Activated CD4-positive, CD25-positive, alpha-beta regulatory T cell treated with anti-CD3 and anti-CD28 coated beads, Interleukin-2, amount 50 U/mL, for 16 hours (primary cell): ENCODE data around the gene XRN2.
"Not testable (repeated sequence)": the region's sequence is repeated elsewhere in the genome, so short reads cannot be mapped to it uniquely, and the experiment has no call there.

ENCODE experiments used
- DNase-seq: peaks from one replicate; pipeline ENCODE4 v3.0.0-alpha.2; 2020; ENCODE audit warnings: low read depth, low spot score

The XRN2 gene

DNA sequence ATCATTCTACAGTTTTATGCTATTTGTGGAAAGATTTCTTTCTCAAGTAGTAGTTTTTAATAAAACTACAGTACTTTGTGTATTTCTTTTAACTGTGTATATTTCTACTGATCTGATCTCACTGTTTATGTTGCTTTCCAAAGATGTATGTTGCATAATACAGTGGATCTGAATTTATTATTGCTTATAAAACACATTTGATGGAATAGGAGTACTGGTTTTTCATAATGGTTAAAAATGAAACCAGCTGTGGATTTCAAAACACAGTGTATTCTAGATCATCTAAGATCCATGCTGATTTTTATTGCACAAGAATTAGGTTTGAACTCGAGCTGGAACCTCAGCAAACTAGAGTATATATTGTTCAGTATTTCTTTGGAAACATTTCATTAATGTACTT, 86.2 kb downstream of the XRN2 start:
- DNase-seq, result no peak

DNA sequence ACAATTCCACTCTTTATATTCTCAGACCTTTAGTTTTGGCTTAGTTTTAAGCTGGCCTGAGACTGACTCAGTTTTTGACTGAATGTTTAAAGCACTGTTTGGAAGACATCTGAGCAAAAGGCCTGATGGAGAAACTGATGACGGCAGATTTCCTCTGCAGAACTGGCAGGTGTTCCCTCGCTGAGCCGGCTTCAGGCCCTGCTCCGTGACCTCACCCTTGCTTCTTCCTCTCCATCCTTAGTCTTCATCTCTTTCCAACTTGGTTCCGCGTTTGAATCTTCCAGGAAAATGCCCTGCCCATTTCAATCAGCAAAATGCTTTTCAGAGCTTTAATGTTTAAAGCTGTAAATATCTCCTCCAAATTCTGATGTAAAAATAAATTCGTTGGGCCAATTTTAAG, 87.6 kb downstream of the XRN2 start:
- no peak for DNase-seq

DNA sequence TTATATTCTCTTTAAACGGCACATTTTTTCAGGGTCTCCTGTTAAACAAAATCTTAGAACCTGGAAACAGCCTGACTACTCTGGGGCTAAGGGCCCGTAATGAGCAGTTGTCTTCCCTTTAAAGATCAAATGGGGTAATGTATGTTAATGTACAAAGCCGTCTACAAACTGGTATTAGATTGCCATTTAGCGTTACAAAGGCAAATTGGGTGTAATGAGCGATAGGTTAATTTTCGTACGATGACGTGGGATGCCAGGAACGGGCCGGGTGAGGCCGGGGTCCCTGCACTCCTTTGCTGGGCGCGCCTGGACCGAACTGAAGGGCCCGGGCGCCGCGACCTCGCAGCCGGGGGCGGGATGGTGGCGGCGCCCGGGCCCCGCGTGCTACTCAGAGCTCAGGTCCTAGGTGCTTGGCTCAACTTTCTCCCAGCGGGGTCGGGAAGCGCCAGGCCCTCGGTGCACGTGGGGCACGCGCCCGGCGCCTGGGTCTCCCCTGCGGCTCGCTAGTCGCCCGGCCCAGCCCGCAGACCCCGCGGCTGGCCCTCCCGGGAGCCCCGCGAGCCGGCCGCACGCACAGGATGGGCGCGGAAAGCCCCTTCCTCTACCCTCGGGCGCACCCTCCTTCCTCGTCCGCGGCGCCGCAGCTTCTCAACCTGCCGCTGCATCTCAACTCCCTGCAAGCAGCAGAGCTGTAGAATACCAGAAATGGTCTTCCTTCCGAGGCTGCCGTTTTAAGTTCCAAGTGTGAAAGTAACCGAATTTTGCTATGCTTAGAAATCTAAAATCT, 88.2 kb downstream of the XRN2 start:
- no peak for DNase-seq

DNA sequence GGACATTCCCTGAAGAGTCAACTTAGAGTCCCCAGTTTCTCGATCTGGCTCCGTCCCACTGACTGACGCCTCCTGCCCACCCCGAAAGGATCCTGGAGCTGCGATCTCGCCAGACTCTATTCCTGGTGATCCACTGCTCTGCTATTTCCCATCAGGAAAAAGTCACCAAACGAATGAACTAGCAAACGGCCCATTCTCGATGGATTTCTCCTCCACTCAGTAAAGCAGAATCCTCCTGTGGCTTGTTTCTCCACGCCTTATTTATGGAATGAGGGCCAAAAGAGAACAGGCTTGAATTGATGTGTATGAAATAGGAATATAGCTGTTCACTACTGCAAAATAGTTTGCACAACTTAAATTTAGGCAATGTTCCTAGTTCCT, 88.8 kb downstream of the XRN2 start:
- DNase-seq, result no peak

DNA sequence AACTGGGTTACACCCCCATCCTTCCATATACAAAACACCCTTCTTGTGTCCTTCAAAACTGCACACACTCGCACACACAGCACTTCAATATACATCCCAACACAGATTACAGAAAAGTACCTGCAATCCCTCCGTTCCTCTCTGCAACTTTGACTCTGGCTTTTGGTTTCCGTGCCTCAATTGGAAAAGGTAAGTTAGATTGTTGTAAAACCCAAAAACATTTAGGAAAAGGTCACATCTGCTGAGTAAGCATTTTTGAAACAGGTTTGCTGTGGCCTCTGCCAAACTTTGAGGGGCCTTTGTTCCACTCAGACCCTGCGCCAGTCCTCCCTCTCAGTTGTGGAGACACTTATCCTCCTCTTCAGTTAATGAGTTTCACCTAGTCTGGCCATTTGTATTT, 90.0 kb downstream of the XRN2 start:
- DNase-seq, result no peak

DNA sequence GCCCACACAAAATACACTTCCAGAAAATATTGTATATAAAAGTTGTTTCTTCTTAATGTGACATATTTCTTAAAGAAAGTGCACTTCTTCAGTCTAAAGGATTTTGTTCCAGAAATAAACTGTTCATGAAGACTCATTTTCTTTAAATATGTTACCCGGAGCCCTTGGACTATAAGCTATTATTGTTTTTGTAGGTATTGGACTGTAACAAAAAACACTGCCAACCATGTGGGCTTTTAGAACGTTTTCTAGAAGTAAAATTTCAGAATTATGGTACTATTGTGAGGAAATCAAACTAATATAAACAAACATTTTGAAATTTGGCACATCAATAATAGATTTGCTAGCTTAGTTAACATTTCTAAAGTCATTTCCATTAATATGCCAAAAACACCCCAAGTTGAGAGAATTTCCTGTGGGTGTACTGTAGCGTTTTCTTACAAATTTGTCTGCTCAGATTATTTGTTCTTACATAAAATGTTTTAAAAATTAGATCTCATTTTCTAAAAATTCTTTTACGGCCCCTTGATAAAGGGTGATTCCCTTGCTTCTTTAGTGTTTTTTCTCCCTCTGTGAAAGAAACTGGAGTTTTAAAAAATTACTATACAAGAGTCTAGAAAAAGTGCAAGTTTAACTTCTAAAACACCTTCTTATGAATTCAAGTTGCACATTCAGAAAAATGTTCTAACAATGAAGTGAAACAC, 90.8 kb downstream of the XRN2 start:
- DNase-seq, result no peak

DNA sequence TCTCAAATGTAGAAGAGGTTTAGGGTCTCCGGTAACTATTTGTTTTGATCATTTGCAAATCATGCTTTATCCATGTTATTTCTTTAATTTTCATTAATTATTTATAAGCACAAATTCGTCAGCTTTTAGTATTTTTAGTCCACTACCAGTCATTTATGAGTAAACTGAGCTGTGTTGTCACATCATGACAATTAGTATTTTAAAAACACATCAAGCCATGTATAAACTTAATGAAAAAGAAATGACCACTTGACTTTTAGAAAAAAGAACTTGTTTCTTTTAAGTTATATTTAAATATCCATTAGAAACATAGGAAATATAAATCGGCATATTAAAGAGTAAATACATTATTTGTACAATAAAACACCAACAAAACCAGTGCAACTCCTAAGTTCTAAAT, 91.4 kb downstream of the XRN2 start:
- DNase-seq, result no peak

DNA sequence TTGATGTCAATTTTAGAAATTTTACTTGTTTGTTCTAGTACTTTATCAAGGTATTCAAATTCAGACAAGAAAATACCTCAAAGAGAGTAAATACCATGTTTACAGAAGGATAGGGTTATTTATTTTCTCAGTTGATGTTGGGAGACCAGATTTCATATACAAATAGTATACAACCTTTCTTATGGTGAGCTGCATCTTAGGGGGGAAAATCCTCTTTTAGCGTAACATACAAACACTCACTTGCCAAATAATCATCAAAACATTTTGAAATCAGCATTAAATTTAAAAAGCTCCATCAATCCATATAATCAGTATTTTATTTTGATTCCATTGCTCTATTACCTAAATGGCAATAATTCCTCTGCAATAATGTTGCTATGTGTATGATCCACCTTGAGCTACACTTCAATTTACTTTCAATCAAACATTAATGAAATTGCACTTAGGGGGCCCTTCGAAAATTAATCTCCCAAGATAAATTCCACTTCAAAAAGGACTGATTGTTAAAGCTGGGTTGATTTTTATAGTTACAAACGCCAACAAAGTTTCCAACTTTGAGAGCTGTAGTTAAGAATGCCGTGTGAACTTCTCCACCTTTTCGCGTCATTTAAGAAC, 92.0 kb downstream of the XRN2 start:
- no peak for DNase-seq

DNA sequence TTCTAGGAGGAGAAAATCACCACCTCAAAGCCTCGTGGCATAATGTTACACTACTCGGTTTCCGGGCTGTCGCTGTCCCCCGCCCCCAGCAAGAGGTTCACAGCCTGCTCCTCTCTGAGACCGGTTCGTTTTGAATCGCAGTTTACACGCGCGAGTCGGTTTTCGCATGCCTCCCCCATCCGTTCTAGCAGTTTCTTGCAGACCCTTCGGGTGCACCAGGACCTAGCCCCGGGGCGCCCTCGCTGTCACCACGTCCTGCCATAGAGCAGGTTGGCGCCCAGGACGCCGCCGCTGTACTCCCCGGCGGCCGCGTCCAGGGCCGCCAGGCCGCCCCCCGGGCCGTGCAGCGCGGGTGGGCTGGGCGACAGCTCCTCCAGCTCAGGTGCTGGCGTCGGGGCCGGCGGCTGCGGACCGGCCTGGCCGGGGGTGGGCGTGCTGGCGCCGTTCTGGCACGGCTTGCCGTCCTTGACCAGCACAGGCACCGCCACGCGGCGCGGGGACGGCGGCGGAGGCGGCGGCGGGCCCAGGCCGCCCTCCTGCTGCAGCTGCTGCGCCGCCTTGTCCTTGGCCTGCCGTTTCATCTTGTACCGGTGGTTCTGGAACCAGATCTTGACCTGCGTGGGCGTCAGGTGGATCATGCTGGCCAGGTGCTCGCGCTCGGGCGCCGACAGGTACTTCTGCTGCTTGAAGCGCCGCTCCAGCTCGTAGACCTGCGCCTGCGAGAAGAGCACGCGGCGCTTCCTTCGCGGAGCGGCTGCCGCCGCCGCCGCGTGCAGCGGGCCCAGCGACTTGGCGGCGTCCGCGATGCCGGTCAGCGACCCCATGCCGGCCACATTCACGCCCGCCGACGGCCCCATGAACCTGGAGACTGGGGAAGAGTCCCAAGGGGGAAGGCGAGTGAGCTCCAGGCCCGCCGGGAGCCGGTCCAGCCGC, 92.8 kb downstream of the XRN2 start:
- no peak for DNase-seq

DNA sequence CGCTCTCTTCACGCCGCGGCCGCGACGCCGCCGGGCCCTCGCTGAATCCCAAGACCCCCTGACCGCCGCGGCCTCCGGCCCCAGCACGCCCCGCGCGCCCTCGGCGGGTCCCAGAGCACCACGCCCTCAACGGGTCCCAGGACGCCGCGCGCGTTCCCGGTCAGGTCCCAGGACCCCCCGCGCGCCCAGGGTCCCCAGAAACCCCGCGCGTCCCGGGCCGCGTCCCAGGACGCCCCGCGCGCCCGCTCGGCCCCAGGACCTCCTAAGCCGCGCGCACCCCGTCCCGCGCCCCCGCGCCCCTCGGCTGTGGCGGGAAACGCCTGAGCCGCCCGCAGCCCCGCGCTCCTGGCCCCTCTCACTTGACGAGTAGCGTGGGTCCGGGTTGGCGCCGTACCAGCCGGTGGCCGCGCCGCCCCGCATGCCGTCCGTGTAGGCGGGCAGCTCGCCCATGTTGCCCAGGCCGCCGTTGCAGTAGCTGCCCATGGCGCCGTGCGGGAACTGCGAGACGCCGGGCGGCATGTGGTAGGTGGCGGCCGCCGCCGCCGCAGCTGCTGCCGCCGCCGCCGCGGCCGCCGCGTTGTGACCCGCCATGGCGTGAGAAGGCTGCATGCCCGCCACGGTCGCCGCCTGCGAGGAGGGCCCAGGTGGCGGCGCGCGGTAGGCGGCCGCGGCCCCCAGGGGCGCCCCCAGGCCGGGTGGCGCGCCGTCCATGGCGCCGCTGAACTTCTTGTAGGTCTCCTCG, 93.6 kb downstream of the XRN2 start:
- DNase-seq, result no peak

DNA sequence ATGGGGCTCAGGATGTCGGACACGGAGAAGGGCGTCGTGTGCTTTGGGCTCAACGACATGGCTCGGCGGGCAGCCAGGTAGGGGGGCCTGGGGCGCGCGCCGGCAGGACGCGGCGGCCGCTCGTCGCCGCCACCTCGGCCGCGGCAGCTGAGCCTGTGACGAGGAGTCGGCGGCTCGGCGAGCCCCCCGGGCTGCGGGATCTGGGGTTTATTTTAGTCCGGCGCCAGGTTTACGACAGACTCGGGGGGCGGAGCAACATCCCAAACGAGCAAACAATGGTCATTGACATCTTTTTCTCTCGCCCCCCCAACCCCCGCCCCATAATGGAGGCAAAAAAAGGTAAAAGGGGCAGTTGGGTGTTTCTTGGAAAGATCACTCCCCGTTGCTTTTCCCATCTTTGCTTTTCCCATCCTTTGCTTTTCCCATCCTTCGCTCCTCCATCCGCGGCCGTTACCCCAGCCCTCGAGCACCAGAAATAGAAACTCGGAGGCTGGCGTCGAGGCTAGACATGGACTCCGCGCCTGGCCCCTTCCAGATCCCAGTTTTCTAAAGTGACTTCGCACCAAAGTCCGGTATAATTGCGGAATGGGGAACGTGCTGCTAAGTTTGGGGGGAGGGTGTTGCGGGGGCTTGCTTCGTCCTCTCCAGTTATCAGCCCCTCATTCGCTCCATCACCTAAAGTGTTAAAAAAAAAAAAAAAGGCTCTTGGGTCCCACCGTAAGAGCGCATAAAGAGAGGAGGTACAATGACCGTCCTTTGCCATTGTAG, 94.4 kb downstream of the XRN2 start, which contains the start of gene NKX2-4:
NKX2-4 (minus strand) TSS at position 186 of the 768 bp plus-strand sequence; CDS start at position 59, 127 bp downstream.
- DNase-seq, result no peak

DNA sequence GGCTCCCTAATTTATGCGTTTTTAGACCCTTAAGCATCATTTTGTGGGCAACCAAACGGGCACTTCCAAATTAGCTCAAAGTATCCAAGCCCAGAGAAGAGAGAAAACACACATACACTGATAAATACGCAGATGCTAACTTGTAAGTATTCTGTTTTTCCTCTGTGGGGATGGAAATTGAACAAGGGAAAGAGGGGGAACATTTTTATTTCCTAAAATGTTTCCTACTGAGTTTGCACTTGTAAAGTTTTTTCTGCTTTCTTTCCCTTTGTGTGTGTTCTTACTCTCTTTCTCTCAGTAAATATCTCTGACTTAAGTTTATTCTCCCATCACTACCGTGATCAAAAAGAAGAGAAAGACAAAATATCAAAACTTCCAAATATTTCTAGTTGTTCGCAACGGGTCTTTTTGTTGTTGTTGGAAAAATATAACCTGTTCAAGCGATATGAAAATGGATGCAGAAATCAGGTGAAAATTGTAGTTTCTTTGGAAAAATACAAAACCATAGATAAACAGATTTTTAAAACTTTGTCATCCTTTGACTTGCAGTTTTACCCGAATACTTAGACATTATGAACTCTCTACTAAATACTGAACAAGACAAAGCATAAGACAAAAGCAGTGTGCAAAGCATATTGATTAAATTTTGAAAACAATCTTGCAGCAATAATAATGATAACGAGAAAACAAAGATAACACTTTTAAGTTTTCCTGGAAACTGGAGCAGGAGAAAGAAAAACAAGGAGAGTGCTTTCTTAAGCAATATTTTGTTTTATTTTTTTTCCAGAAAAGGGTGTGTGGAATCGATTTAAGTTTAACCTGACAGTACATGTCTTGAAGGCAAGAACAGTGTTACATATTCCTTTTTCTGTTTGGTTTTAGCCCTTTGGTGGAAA, 95.2 kb downstream of the XRN2 start:
- no peak for DNase-seq

DNA sequence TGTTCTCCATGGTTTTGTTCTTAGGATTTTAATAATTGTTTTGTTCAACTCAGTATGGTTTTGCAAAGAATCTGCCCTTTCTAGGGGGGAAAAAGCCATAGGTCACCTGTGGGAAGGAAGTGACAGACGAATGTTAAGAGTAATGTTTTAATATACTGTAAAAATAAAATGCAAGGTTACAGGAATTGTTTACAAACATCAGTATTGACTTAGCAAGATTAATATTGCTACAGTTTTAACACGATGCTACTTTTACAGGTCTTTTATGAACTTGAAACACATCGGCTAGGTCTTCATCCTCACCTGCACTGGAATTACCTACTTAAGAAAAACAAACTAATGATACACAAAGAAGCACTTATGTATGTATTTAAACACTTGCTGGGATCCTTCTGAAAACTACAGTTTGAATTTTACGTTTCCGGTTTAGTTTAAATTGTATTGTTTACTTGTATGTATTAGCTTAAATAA, 95.9 kb downstream of the XRN2 start:
- no peak for DNase-seq

DNA sequence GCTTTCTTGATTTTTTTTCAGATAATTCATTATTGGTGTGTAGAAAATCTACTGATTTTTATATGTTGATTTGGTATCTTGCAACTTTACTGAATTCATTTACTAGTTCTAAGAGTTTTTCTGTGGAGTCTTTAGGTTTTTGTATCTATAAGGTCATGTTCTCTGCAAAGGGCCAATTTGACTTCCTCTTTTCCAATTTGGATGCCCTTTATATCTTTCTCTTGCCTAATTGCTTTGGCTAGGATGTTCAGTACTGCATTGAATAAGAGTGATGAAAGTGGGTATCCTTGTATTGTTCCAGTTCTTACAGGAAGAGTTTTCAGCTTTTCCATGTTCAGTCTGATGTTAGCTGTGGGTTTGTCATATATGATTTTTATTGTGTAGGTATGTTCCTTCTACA, 108.6 kb downstream of the XRN2 start:
- no peak for DNase-seq

DNA sequence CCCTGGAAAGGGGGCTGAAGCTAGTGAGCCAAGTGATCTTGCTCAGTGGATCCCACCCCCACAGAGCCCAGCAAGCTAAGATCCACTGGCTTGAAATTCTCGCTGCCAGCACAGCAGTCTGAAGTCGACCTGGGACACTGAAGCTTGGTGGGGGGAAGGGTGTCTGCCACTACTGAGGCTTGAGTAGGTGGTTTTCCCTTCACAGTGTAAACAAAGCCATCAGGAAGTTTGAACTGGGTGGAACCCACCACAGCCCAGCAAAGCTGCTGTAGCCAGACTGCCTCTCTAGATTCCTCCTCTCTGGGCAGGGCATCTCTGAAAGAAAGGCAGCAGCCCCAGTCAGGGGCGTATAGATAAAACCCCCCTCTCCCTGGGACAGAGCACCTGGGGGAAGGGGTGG, 110.9 kb downstream of the XRN2 start:
- not testable (repeated sequence) for DNase-seq

DNA sequence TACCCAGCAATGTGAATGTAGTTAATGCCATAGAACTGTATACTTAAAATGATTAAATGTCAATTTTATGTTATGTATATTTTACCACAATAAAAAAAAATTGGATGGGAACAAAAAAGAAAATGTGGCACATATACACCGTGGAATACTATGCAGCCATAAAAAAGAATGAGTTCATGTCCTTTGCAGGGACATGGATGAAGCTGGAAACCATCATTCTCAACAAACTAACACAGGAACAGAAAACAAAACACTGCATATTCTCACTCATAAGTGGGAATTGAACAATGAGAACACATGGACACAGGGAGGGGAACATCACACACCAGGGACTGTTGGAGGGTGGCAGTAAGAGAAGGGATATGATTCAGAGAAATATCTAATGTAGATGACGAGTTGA, 116.0 kb downstream of the XRN2 start:
- DNase-seq, result not testable (repeated sequence)

DNA sequence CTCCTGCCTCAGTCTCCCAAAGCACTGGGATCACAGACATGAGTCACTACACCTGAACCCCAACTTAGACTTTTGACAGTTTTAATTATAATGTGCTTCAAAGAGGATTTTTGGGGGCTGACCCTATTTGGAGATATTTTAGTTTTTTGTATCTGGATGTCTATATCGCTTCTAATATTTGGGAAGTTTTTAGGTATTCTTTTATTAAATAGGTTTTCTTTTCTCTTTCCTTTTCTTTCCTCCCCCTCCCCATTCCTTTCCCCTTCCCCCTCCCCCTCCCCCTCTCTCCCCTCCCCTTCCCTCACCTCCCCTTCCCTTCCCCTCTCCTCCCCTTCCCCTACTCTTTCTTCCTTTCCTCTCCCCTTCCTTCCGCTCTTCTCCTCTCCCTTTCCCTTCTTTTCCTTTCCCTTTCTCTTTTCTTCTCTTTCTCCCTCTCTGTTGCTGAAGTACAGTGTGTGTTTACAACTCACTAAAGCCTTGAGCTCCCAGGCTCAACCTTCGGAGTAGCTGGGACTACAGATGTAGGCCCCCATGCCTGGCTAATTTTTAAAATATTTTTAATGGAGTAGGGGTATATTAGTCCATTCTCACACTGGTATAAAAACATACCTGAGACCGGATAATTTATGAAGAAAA, 118.6 kb downstream of the XRN2 start:
- DNase-seq, result no peak

DNA sequence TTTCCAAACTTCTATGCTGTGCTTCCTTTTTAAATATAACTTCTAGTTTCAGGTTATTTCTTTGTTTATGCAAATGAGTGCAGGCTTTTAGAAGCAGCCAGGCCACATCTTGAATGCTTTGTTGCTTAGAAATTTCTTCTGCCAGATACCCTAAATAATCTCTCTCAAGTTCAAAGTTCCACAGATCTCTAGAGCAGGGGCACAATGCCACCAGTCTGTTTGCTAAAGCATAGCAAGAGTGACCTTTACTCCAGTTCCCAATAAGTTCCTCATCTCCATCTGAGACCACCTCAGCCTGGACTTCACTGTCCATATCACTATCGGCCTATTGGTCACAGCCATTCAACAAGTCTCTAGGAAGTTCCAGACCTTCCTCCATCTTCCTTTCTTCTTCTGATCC, 120.6 kb downstream of the XRN2 start:
- not testable (repeated sequence) for DNase-seq

DNA sequence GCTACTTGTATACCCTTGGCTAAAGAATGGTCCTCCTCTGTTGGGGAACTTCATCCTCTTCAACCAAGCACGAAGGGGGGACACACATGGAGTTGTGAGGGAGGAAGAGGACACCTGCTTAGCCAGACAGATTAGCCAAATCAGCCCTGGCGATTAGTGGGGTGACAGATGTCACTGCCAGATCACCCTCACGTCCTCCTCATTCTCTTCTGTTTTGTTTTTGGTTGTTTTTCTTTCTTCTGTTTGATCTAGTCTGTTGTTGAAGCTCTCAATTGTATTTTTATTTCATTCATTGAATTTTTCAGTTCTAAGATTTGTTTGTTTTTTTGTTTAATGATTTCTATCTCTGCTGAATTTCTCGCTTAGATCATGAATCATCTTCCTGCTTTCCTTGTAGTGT, 121.7 kb downstream of the XRN2 start:
- DNase-seq, result no peak
